SU-DHL-6 (cell line): Measurements from ENCODE around the gene KAZN.

Experiments used
- H2AFZ ChIP-seq: fragments of 200-600 bp; sonication (generic); 2 replicates; pipeline ENCODE4 v1.6.1; 2014; ENCODE audit warnings: low read depth, mild to moderate bottlenecking, moderate library complexity, mixed read lengths, antibody characterized with exemption, low read length; ENCODE audit not compliant: severe bottlenecking
- H3F3A ChIP-seq: fragments of 200-600 bp; shearing (Covaris generic); 2 replicates; pipeline ENCODE4 v1.6.0; 2016; ENCODE audit warnings: antibody characterized with exemption, mild to moderate bottlenecking; ENCODE audit not compliant: insufficient read depth
- H3K27ac ChIP-seq: fragments of 200-600 bp; sonication (generic); 2 replicates; pipeline ENCODE4 v1.5.1; 2016; ENCODE audit warnings: low read depth, mild to moderate bottlenecking, low read length, moderate library complexity, mixed read lengths
- H3K27me3 ChIP-seq: fragments of 200-600 bp; sonication (generic), shearing (Covaris generic); 2 replicates; pipeline ENCODE4 v1.6.0; 2014; ENCODE audit warnings: mild to moderate bottlenecking, low read length
- H3K36me3 ChIP-seq: fragments of 200-600 bp; sonication (generic); 2 replicates; pipeline ENCODE4 v1.6.1; 2014; ENCODE audit warnings: mild to moderate bottlenecking, low read length, mixed read lengths
- H3K4me2 ChIP-seq: fragments of 300-600, 200-600 bp; shearing (Covaris generic), sonication (generic); 2 replicates; pipeline ENCODE4 v1.6.0; 2014; ENCODE audit warnings: low read length, low read depth, mild to moderate bottlenecking; ENCODE audit not compliant: poor library complexity, severe bottlenecking
- H3K4me3 ChIP-seq: fragments of 200-600 bp; sonication (generic); 2 replicates; pipeline ENCODE4 v1.5.1; 2014; ENCODE audit warnings: antibody characterized with exemption, low read length, mild to moderate bottlenecking, mixed read lengths; ENCODE audit not compliant: insufficient read depth, poor library complexity, severe bottlenecking
- H3K79me2 ChIP-seq: fragments of 200-600 bp; sonication (generic); 2 replicates; pipeline ENCODE4 v1.6.1; 2014; ENCODE audit warnings: mild to moderate bottlenecking, low read length, moderate library complexity; ENCODE audit not compliant: insufficient read depth
- H3K9ac ChIP-seq: fragments of 200-600 bp; sonication (generic); 2 replicates; pipeline ENCODE4 v1.7.0; 2014; ENCODE audit warnings: mild to moderate bottlenecking, low read length
- H3K9me2 ChIP-seq: fragments of 200-600 bp; sonication (generic); replicated peaks from 2 replicates; pipeline ENCODE4 v1.6.1; 2014; ENCODE audit warnings: low read length; ENCODE audit not compliant: insufficient read depth
- H3K9me3 ChIP-seq: fragments of 200-600 bp; sonication (generic); 2 replicates; pipeline ENCODE4 v1.6.1; 2014; ENCODE audit warnings: low read length, mixed read lengths; ENCODE audit not compliant: insufficient read depth
- H4K20me1 ChIP-seq: fragments of 200-600 bp; sonication (generic); 2 replicates; pipeline ENCODE4 v1.6.1; 2014; ENCODE audit warnings: low read depth, mild to moderate bottlenecking, antibody characterized with exemption, low read length, moderate library complexity, mixed read lengths
- CTCF ChIP-seq: fragments of 200-600 bp; sonication (generic); IDR thresholded peaks from one replicate; pipeline ENCODE4 v1.5.1; 2017; ENCODE audit warnings: antibody characterized with exemption, mild to moderate bottlenecking, low read length, moderate library complexity; ENCODE audit not compliant: insufficient read depth, poor library complexity, severe bottlenecking
- EZH2phosphoT487 ChIP-seq: fragments of 200-600 bp; sonication (generic), shearing (Covaris generic); conservative IDR thresholded peaks from 2 replicates; pipeline ENCODE4 v1.6.1; 2018; ENCODE audit warnings: mild to moderate bottlenecking, antibody characterized with exemption, low read length, moderate library complexity, mixed read lengths

KAZN gene

GRCh38 chr1:14909920-14910460 is 311.5 kb downstream of the KAZN start:
- Histone ChIP-seq H3K4me2 (no peak overlapping the region), H3F3A (no peaks in the 10 kb centered on the region), H3K79me2 (no peaks in the 10 kb centered on the region), H3K36me3 (no peaks in the 10 kb centered on the region), H3K9ac (no peak overlapping the region), H3K27ac (no peak overlapping the region), H3K27me3 (no peaks in the 10 kb centered on the region), H3K9me2 (no peaks in the 10 kb centered on the region), H2AFZ (no peak overlapping the region), H3K4me3 (no peak overlapping the region), H4K20me1 (no peaks in the 10 kb centered on the region), H3K9me3 (no peaks in the 10 kb centered on the region)
- no peak for TF ChIP-seq CTCF
- no peak for TF ChIP-seq EZH2phosphoT487

GRCh38 chr1:14910984-14911721 is 312.7 kb downstream of the KAZN start:
- H3K9me2 ChIP-seq = no peaks in the 10 kb centered on the region
- no peaks in the 10 kb centered on the region for H3K9me3 ChIP-seq
- no peaks in the 10 kb centered on the region for H3K79me2 ChIP-seq
- TF ChIP-seq CTCF (no peak), EZH2phosphoT487 (no peak)
- H4K20me1 ChIP-seq = no peaks in the 10 kb centered on the region
- no peaks in the 10 kb centered on the region for H3K36me3 ChIP-seq
- no peak overlapping the region for H3K4me3 ChIP-seq
- no peak overlapping the region for H3K27ac ChIP-seq
- no peaks in the 10 kb centered on the region for H3K27me3 ChIP-seq
- H2AFZ ChIP-seq = no peak overlapping the region
- no peak overlapping the region for H3K9ac ChIP-seq
- no peaks in the 10 kb centered on the region for H3F3A ChIP-seq
- no peak overlapping the region for H3K4me2 ChIP-seq

GRCh38 chr1:14912839-14913481 is 314.5 kb downstream of the KAZN start:
- no peak overlapping the region for H3K27ac ChIP-seq

More at GRCh38 chr1:14912839-14913481, 314.5 kb downstream of the KAZN start:
- H3K36me3 ChIP-seq = no peaks in the 10 kb centered on the region
- no peaks in the 10 kb centered on the region for H3K9me3 ChIP-seq
- H3K4me3 ChIP-seq = no peak overlapping the region
- H2AFZ ChIP-seq = no peak overlapping the region
- H3K9me2 ChIP-seq = no peaks in the 10 kb centered on the region
- no peaks in the 10 kb centered on the region for H4K20me1 ChIP-seq
- TF ChIP-seq CTCF = no peak
- TF ChIP-seq EZH2phosphoT487 = no peak
- H3K9ac ChIP-seq = no peak overlapping the region
- H3F3A ChIP-seq = no peaks in the 10 kb centered on the region
- H3K79me2 ChIP-seq = no peaks in the 10 kb centered on the region
- H3K4me2 ChIP-seq = no peak overlapping the region
- no peaks in the 10 kb centered on the region for H3K27me3 ChIP-seq
